Measurements from ENCODE around the gene PLPP6.
"Not testable (repeated sequence)": the region's sequence is repeated elsewhere in the genome, so short reads cannot be mapped to it uniquely, and the experiment has no call there.

The PLPP6 gene

DNA sequence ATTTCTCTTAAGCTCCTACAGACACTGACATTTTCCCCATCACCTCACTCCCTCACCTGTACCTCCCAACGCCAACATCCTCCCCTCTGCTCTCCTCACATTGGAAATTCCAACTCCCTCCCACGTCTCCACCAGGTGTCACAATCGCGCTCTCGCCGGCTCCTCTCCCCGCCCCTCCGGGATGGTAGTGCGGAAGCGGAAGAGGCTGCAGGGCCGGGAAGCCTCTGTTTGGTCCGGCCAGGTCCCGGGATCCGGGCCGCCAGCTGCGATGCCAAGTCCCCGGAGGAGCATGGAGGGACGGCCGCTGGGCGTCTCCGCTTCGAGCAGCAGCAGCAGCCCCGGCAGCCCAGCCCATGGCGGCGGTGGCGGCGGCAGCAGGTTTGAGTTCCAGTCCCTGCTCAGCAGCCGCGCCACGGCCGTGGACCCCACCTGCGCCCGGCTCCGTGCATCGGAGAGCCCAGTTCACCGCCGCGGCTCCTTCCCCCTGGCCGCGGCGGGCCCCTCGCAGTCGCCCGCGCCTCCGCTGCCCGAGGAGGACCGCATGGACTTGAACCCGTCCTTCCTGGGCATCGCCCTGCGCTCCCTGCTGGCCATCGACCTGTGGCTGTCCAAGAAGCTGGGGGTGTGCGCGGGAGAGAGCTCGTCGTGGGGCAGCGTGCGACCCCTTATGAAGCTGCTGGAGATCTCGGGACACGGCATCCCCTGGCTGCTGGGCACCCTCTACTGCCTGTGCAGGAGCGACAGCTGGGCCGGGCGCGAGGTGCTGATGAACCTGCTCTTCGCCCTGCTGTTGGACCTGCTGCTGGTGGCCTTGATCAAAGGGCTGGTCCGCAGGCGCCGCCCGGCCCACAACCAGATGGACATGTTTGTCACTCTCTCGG is at the start of gene PLPP6:
TSS of gene PLPP6 (plus strand) at position 187 of the 881 bp plus-strand sequence. CDS start at position 269, 82 bp downstream.
- DNase-seq = peak; percentile 100

DNA sequence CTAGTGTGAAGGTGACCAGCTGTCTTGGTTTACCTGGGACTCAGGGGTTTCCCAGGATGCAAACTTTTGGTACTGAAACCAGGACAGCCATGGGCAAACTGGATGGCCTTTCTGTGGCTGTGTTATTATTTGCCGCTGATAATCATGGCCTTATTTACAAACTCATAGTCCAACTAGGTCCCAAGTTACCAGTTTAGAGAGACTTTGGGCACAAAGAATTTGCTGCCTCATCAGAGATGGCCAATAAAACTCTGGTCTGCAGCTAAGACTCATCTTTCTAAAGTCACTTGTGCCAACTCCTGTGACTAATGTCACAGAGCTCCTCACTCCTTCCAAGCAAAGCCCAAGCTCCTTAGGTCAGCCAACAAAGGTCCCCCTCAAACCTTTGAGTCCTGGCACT is 47.5 kb upstream of the PLPP6 start:
- DNase-seq = no peak

GRCh38 chr9:4615251-4615650 is 46.8 kb upstream of the PLPP6 start:
- DNase-seq = no peak

DNA sequence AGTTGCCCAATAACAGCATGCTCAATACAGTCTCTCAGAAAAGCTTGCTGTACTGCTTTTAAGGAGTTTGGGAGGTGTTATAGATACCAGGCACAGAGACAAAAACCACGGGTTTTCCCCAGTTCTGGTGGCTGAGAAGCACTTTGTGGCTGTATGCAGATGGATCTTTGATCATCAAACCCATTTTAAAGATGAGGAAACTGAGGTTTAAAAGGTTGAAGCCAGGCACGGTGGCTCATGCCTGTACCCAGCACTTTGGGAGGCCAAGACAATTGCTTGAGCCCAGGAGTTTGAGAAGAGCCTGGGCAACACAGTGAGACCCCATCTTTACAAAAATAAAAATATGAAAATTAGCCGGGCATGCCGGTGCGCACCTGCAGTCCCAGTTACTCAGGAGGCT is 46.3 kb upstream of the PLPP6 start:
- DNase-seq = no peak

GRCh38 chr9:4617752-4618151 is 44.3 kb upstream of the PLPP6 start:
- no peak for DNase-seq

GRCh38 chr9:4618700-4619099 is 43.4 kb upstream of the PLPP6 start:
- DNase-seq = peak; percentile 95

DNA sequence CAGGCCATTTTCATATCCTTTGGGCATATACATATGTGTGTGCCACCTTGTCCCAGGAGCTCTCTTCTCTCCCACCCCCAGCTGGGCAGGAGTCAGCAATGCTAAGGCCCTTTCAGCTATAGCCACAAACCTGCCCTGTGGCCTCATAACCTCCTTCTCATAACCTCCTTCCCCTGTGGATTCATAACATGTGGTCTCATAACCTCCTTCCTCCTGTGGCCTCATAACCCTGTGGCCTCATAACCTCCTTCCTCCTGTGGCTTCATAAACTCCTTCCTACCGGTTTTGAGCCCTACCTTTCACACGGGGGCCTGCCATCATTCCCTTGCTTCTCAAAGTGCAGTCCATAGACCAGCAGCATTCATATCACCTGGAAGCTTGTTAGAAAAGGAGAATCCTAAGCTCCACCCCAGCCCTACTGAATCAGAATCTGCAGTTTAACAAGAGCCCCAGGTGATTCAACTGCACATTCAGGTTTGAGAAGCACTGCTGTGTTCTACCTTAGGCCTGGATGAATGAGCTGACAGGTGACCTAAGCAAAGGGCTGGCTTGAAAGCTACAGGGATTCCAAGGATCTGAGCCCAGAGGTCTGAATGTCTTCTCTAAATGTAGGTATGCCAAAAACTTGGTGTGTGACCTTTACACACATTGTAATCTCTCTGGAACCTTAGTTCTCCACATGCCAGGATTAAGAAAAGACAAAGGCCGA is 41.9 kb upstream of the PLPP6 start:
- no peak for DNase-seq

DNA sequence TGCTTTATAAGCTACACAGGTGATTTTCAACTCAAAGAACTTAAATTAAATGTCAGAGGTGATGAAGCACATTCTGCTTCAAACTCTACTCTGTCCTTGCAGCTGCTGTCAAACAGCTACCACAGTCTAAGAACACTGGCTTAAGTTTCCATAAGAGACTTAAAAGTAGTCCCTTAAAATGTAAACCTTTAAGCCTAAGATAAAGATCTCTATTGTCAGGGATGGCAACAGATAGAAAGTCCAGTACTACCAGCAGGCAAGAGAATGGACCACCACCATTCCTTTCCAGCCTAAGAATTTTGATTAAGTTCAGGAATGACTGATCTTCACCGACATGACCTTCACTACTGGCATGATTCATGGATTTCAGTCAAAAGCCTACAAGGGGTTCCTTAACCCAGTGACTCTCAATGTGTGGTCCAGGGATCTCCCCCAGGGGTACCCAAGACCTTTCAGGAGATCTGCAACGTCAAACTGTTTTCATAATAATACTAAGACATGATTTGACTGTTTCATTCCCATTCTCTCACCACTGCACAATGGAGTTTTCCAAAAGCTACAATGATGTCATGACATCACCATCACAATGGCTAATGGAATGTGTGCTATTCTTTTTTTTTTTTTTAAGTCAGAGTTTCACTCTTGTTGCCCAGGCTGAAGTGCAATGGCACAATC is 41.1 kb upstream of the PLPP6 start:
- DNase-seq = no peak

GRCh38 chr9:4622016-4622415 is 40.1 kb upstream of the PLPP6 start:
- no peak for DNase-seq

DNA sequence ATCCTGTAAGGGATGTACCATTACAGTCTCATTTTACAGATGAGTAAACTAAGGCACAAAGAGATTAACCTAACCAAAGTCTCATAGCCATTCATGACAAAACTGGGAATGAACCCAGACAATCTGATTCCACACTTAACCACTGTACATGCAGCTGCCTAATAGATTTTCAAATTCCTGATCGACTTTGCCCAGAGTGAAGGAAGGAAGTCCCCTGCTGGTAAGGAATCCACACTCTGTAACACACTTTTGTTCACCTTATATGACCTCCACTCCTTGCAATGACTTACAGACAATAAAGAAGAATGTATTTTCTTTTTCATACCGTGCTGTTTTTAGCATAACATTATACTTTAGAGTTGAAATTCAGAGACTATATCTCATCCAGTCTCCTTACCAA is 31.3 kb upstream of the PLPP6 start:
- no peak for DNase-seq

DNA sequence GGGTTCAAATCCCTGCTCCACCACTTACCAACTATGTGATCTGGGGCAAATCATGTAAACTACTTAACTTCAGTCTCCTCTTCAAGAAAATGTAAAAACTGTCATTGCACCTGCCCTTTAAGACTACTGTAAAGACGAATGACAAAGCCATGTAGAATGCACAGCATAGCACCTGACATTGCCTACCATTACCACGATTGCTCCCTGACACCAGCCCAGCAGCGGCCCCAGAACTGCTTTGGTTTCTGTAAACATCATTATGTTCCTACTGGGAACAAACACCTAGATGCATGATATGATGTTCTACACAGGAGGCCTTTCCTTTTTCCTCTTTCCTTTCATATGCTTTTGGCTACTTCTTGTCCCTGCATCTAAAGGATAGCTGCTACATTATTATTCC is 23.1 kb upstream of the PLPP6 start:
- no peak for DNase-seq

GRCh38 chr9:4639420-4639819 is 22.7 kb upstream of the PLPP6 start:
- no peak for DNase-seq

- DNase-seq = peak; percentile 99
Observed at GRCh38 chr9:4640027-4640426, 22.1 kb upstream of the PLPP6 start.

DNA sequence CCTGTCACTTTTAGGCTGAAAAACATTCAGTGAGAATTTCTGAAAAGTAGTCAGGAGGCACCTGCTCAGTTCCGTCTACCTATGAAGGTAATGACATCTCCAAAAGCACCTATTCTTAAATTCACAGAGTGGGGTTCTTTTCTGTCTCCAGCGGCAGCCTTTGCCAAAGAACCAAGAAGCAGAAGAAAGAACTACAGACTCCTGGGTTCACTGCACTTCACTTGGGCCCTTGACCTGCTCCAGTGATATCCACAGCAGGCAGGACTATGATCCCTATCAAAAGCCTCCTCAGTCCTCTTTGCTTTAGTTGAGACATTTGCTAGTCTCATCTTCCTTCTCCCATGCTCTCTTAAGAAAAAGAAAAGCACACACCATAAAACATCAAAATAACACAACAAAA is 19.7 kb upstream of the PLPP6 start:
- no peak for DNase-seq

DNA sequence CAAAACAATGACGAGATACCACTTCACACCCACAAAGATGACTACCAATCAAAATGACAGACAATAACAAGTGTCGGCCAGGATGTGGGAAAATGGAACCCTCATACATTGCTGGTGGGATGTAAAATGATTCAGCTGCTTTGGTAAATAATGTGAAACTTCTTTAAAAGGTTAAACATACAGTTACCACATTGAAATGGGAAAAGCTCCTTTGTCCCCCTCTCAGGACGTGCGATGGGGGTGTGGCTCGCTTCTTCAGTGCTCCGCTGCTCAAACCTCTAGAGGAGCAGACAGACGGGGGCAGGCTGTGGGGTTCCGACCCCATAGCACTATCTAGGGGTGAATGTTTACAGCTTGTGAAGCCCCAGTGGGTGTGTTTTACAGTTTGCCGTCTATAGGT is 8.0 kb upstream of the PLPP6 start:
- no peak for DNase-seq

- no peak for DNase-seq
Observed at GRCh38 chr9:4654538-4654937, 7.6 kb upstream of the PLPP6 start.

DNA sequence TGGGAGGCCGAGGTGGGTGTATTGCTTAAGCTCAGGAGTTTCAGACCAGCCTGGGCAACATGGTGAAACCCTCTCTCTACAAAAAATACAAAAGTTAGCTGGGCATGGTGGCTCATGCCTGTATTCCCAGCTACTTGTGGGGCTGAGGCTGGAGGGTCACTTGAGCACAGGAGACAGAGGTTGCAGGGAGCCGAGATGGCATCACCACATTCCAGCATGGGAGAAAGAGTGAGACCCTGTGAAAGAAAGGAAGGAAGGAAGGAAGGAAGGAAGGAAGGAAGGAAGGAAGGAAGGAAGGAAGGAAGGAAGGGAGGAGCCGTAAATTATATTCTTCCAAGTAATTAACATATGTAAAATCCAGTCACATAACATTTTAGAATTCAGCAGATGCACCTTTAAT is 5.9 kb upstream of the PLPP6 start:
- not testable (repeated sequence) for DNase-seq

DNA sequence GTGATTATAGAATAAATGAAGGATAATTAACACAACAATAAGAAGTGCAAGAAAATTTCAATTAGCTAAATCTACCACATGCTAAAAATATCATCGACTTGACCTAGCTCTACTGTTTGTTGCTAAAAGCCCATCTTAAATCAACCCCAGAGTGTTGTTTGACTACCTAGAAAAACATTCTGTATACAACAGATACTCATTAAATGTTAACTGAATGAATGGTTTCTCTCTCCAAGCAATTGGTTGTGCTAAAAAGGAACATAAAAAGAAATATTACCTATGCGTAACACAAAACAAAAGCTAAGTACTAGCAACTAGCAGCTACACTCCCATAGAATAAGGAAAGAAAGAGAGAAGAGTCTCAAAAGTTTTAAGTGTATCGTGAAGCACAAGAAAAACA is 5.5 kb upstream of the PLPP6 start:
- no peak for DNase-seq

DNA sequence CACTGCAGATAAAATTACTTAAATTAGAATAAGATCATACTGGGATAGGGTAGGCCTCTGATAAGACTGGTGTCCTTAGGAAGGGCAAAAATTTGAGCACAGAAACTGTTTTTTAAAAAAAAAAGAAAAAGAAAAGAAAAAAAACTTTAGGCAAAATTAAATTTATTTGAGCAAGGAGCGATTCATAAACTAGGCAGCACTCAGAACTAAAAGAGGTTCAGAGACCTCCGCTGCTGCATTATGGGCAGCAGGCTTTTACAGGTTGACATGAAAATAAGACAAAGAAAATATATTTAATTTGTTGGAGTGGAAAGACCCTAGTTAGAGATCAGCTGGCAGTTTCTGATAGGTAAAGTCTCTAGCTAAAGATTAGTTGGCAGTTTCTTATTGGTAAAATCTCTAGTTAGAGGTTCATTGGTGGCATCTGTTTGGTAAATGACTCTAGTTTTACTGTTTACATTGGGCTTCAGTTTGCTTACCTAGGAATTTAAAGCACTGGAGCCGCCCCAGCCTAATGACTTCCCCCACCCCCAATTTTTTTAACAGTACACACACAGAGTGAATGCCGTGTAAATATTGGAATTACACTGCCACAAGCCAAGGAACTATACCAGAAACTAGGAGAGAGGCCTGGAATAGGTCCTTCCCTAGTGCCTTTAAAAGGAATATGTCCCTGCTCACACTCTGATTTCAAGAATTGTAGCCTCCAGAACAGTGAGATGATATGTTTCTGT is 4.5 kb upstream of the PLPP6 start:
- no peak for DNase-seq

GRCh38 chr9:4660665-4661064 is 1.4 kb upstream of the PLPP6 start:
- not testable (repeated sequence) for DNase-seq

DNA sequence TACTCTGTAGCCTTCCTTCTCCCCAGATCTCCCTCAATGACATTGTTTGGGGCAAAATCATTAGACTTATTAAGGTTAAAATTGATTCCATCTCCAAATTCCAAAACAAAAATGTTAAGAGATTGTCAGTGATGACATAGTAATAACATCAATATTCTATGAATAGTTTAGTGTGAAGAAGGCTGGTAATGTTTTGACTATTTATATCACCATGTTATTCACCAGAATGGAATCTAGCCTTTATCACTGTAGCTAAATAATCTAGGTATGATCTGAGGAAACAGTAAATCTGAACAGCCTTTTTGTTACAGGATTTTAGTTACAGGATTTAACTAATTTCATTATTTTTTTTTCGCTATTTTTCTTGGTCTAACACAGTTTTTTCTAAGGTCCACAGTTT is 929 bp upstream of the PLPP6 start:
- no peak for DNase-seq

GRCh38 chr9:4661611-4662010 is 483 bp upstream of the PLPP6 start:
- peak; percentile 97 for DNase-seq
